HFFc6 (cell line): Measurements from ENCODE around the gene RASGRP3. TPM values are rescaled to one million over a fixed set of nuclear protein-coding genes. Genes with fewer than 3 reads are reported as not detected.

ENCODE experiments used
- DNase-seq: peaks from one replicate; pipeline ENCODE4 v3.0.0-alpha.2; 2018
- H3K27ac Mint-ChIP-seq: 2 replicates; pipeline ENCODE4 v1.8.0; 2020; ENCODE audit warnings: mild to moderate bottlenecking, mixed read lengths
- H3K27me3 Mint-ChIP-seq: 2 replicates; pipeline ENCODE4 v1.8.0; 2021; ENCODE audit warnings: mild to moderate bottlenecking, moderate library complexity, mixed read lengths; ENCODE audit not compliant: insufficient read depth
- H3K36me3 Mint-ChIP-seq: 2 replicates; pipeline ENCODE4 v1.8.0; 2021; ENCODE audit warnings: low read depth, mixed read lengths
- H3K4me1 Mint-ChIP-seq: 2 replicates; pipeline ENCODE4 v1.8.0; 2020; ENCODE audit warnings: low read depth, mixed read lengths
- H3K4me3 Mint-ChIP-seq: 2 replicates; pipeline ENCODE4 v1.8.0; 2020; ENCODE audit warnings: mild to moderate bottlenecking, moderate library complexity, mixed read lengths
- H3K9me3 Mint-ChIP-seq: 2 replicates; pipeline ENCODE4 v1.8.0; 2020; ENCODE audit warnings: mild to moderate bottlenecking, mixed read lengths
- CTCF ChIP-seq: fragments of 200-600 bp; sonication (generic); IDR thresholded peaks from 2 replicates; pipeline ENCODE4 v1.5.0; 2021; ENCODE audit warnings: antibody characterized with exemption, mild to moderate bottlenecking
- long read RNA-seq: library from polyadenylated mRNA; unstranded; transcript quantifications from one replicate; pipeline ENCODE4 v2.0.0, GENCODE V29; 2019
- total RNA-seq, 6 experiments: library from RNA; stranded (reverse); fragmentation: NEBNext Ultra II Directional; extraction: Animal tissue kit (Norgen Biotek cat#: 25700); gene quantifications; 2 replicates in 1 of 6; 3 replicates in 5 of 6; pipeline ENCODE4 v1.2.3, GENCODE V29; 2021

Gene RASGRP3
- 1 to 10 TPM; 1.7 to 4.6 (median 3.0) TPM for total RNA-seq
- long read RNA-seq = 0 reads

- peaks cover 25% of the 10 kb centered on the region for H3K4me1 Mint-ChIP-seq
- H3K27ac Mint-ChIP-seq = peak within 1 kb of the TSS; percentile 99
- DNase-seq = peak; percentile 93
- H3K27me3 Mint-ChIP-seq = peaks cover 4% of the 10 kb centered on the region; the same call in 1 of the 2 replicates
- H3K4me3 Mint-ChIP-seq = peak within 1 kb of the TSS; percentile 93
- H3K9me3 Mint-ChIP-seq = no peaks in the 10 kb centered on the region
- TF ChIP-seq CTCF = no peak
- H3K36me3 Mint-ChIP-seq = no peaks in the 10 kb centered on the region
Observed at GRCh38 chr2:33476131-33476792, at the start of gene RASGRP3. Gene RASGRP3, plus strand, starts transcription at chr2:33476649. Its CDS starts 38,488 bp downstream, at chr2:33515137.

- H3K4me1 Mint-ChIP-seq = peaks cover 74% of the 10 kb centered on the region
- no peak for TF ChIP-seq CTCF
- peak overlapping the region; percentile 88 for H3K27ac Mint-ChIP-seq
- peaks cover 12% of the 10 kb centered on the region for H3K36me3 Mint-ChIP-seq
- H3K9me3 Mint-ChIP-seq = no peaks in the 10 kb centered on the region
- DNase-seq = peak; percentile 91
- H3K27me3 Mint-ChIP-seq = no peaks in the 10 kb centered on the region
- peak overlapping the region; percentile 19; the same call in 1 of the 2 replicates for H3K4me3 Mint-ChIP-seq
Observed at GRCh38 chr2:33426666-33427231, 49.7 kb upstream of the RASGRP3 start.

- Mint-ChIP-seq H3K4me3 (no peak overlapping the region), H3K27me3 (no peaks in the 10 kb centered on the region), H3K27ac (peak overlapping the region; percentile 76; the same call in 1 of the 2 replicates), H3K9me3 (no peaks in the 10 kb centered on the region; the same call in 1 of the 2 replicates), H3K36me3 (peaks cover 20% of the 10 kb centered on the region), H3K4me1 (peaks cover 81% of the 10 kb centered on the region)
- no peak for TF ChIP-seq CTCF
- DNase-seq = no peak
Observed at GRCh38 chr2:33430077-33430476, 46.4 kb upstream of the RASGRP3 start.

GRCh38 chr2:33430856-33431255 lies 45.6 kb upstream of the RASGRP3 start:
- Mint-ChIP-seq H3K36me3 (peaks cover 18% of the 10 kb centered on the region), H3K9me3 (no peaks in the 10 kb centered on the region; the same call in 1 of the 2 replicates), H3K4me1 (peaks cover 79% of the 10 kb centered on the region), H3K27ac (peak overlapping the region; percentile 76), H3K4me3 (no peak overlapping the region), H3K27me3 (no peaks in the 10 kb centered on the region)
- DNase-seq = no peak
- no peak for TF ChIP-seq CTCF

GRCh38 chr2:33432871-33433270 lies 43.6 kb upstream of the RASGRP3 start:
- H3K9me3 Mint-ChIP-seq = no peaks in the 10 kb centered on the region; the same call in 1 of the 2 replicates
- no peak for TF ChIP-seq CTCF
- H3K27me3 Mint-ChIP-seq = no peaks in the 10 kb centered on the region; the same call in 1 of the 2 replicates
- peaks cover 18% of the 10 kb centered on the region for H3K36me3 Mint-ChIP-seq
- H3K4me3 Mint-ChIP-seq = no peak overlapping the region
- no peak for DNase-seq
- peaks cover 82% of the 10 kb centered on the region for H3K4me1 Mint-ChIP-seq
- no peak overlapping the region for H3K27ac Mint-ChIP-seq
